Left ventricle myocardium inferior (tissue), 1 donor: ENCODE results near the gene SEMA4D. TPM values are rescaled to one million over a fixed set of nuclear protein-coding genes. Genes with fewer than 3 reads are reported as not detected.

Experiments
- DNase-seq: peaks from one replicate; pipeline ENCODE4 v3.0.0-alpha.2; 2020
- H3K27ac ChIP-seq: fragments of 200-600 bp; replicated peaks from 2 replicates; pipeline ENCODE4 v1.8.0; 2021
- H3K27me3 ChIP-seq: fragments of 200-600 bp; 2 replicates; pipeline ENCODE4 v1.8.0; 2021; ENCODE audit warnings: low read depth
- H3K36me3 ChIP-seq: fragments of 200-600 bp; 2 replicates; pipeline ENCODE4 v1.8.0; 2021
- H3K4me1 ChIP-seq: fragments of 200-600 bp; 2 replicates; pipeline ENCODE4 v1.8.0; 2021
- H3K4me3 ChIP-seq: fragments of 200-600 bp; 2 replicates; pipeline ENCODE4 v1.8.0; 2021; ENCODE audit warnings: mild to moderate bottlenecking, moderate library complexity
- H3K9me3 ChIP-seq: fragments of 200-600 bp; replicated peaks from 2 replicates; pipeline ENCODE4 v1.8.0; 2021
- intact Hi-C: fragments of 100-400 bp; cut with micrococcal nuclease; formaldehyde crosslinking; loops from one replicate; pipeline ENCODE4 v1.11.0; 2022
- total RNA-seq: library from RNA; stranded (reverse); fragmentation: NEBNext Ultra II Directional; extraction: Animal tissue kit (Norgen Biotek cat#: 25700); gene quantifications from one replicate; pipeline ENCODE4 v1.2.1, GENCODE V29; 2021
- TF ChIP-seq, protein P1 (sequence below): fragments of 200-600 bp; IDR thresholded peaks from 2 replicates; pipeline ENCODE4 v1.8.0; 2021; ENCODE audit warnings: antibody characterized with exemption, mild to moderate bottlenecking, borderline replicate concordance
- donor health status: DM: no; HTN: yes; CAD: no; lungs with severe emphysema.

SEMA4D gene
- total RNA-seq, 1 donor from 2014 or later = 17.1 TPM

DNA sequence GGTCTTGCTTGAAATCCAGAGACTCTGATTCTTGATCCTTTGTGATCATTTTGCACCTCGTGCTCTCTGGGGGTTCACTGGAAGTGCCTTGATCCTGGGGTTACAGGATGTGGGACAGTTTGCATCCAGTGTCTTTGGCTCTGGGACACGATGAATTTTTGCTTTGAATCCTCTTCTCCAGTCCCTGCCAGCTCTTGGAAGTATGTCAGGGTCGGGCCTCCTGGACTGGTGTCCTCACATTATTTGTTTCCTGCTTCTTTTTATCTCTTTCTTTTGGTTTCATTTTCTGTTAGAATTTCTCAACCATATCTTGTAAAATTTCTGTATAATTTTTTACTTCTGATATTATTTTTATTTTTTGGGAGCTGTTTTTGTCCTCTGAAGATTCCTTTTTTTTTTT is 145.5 kb downstream of the SEMA4D start:
- peaks cover 100% of the 10 kb centered on the region for H3K36me3 ChIP-seq
- no peaks in the 10 kb centered on the region for H3K27me3 ChIP-seq
- H3K27ac ChIP-seq = peak overlapping the region; percentile 27
- H3K9me3 ChIP-seq = no peaks in the 10 kb centered on the region
- no peak overlapping the region for H3K4me3 ChIP-seq
- intact Hi-C loops = no loop called here
- DNase-seq = no peak
- TF ChIP-seq, protein P1, sequence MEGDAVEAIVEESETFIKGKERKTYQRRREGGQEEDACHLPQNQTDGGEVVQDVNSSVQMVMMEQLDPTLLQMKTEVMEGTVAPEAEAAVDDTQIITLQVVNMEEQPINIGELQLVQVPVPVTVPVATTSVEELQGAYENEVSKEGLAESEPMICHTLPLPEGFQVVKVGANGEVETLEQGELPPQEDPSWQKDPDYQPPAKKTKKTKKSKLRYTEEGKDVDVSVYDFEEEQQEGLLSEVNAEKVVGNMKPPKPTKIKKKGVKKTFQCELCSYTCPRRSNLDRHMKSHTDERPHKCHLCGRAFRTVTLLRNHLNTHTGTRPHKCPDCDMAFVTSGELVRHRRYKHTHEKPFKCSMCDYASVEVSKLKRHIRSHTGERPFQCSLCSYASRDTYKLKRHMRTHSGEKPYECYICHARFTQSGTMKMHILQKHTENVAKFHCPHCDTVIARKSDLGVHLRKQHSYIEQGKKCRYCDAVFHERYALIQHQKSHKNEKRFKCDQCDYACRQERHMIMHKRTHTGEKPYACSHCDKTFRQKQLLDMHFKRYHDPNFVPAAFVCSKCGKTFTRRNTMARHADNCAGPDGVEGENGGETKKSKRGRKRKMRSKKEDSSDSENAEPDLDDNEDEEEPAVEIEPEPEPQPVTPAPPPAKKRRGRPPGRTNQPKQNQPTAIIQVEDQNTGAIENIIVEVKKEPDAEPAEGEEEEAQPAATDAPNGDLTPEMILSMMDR = no peak
- peaks cover 37% of the 10 kb centered on the region for H3K4me1 ChIP-seq

DNA sequence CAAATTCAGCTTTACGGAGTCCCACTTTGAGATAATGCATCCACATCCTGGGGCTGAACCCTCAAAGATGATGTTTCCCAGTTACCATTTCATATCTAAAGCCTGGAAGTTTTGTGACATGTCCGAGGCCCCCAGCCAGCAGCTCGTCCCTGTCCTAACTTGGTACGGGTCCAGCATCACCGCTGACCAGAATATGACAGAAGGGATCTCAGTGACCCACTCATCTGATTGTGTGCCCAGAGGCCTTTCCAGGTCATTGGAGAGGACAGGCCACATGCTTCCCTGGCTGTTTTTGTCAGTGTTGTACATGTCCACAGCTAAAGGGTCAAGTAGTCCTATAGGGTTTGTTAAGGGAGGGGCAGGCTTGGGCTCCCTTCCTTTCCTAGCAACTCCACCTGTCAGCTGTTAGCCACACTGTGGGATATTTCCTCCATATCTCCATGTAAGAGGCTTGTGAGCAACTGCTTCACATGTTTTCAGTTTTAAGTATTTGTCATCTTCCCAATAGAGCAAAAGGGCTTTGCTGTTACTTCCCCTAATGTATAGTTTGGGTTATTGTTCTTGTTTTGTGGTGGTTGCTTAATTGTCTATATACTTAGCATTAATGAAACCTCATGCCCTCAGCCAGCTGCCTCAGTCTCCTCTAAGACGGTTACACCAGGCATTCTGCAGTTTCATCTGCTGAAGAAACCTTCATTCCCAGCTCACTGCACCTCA is 146.2 kb downstream of the SEMA4D start:
- H3K27me3 ChIP-seq = no peaks in the 10 kb centered on the region
- H3K9me3 ChIP-seq = no peaks in the 10 kb centered on the region
- H3K4me3 ChIP-seq = no peak overlapping the region
- H3K4me1 ChIP-seq = peaks cover 37% of the 10 kb centered on the region
- intact Hi-C loops = no loop called here
- H3K36me3 ChIP-seq = peaks cover 100% of the 10 kb centered on the region
- no peak for DNase-seq
- TF ChIP-seq, protein P1 = no peak
- peak overlapping the region; percentile 27 for H3K27ac ChIP-seq

DNA sequence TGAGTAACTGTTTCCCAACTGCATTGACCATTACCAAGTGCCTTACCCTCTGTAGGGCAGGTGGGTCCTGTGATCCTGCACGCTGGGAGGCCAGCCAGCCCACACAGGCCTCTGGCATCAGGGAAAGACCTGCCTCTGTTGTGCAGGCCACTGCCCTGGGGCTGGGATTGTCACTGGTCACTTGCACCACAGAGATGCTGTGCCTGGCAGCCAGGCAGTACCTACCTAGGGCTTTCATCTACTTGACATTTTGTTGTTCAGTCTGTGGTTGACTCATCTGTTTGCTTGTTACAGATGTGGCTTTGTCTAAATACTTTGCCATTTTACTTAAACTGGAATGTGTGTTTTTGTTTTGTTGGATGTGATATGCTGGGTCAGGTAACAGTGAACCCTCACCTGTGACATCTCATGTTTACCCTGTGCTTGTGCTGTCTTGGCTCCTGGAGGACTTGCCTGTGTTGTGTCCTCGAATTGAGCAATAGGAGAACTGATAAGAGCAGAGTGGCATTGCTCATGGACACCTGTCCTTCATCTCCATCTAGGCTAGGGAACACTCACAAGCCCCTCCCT is 146.8 kb downstream of the SEMA4D start:
- TF ChIP-seq, protein P1 = no peak
- H3K9me3 ChIP-seq = no peaks in the 10 kb centered on the region
- no peak overlapping the region for H3K27ac ChIP-seq
- peaks cover 37% of the 10 kb centered on the region for H3K4me1 ChIP-seq
- no peak overlapping the region for H3K4me3 ChIP-seq
- H3K27me3 ChIP-seq = no peaks in the 10 kb centered on the region
- peaks cover 100% of the 10 kb centered on the region for H3K36me3 ChIP-seq
- intact Hi-C loops = no loop called here
- no peak for DNase-seq

DNA sequence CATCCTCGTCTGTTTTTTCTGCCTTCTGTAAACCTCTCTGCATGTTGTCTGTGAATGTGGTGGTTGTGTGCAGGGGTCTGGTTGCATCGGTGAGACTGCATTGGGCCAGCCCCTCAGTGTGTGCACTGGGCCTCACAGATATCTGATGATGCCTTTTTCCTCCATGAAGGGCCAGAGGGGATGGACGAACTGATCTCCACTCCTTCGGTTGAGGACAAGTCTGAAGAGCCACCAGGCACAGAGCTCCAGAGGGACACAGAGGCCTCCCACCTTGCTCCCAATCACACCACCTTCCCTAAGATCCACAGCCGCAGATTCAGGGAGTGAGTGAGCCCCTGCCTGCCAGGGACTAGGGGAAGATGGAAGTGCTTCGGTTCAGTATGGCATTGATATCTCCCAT is 148.3 kb downstream of the SEMA4D start:
- TF ChIP-seq, protein P1 = no peak
- intact Hi-C loops = no loop called here
- no peaks in the 10 kb centered on the region for H3K27me3 ChIP-seq
- no peak overlapping the region for H3K27ac ChIP-seq
- H3K4me1 ChIP-seq = peaks cover 36% of the 10 kb centered on the region
- no peaks in the 10 kb centered on the region for H3K9me3 ChIP-seq
- no peak overlapping the region for H3K4me3 ChIP-seq
- H3K36me3 ChIP-seq = peaks cover 100% of the 10 kb centered on the region
- DNase-seq = no peak

DNA sequence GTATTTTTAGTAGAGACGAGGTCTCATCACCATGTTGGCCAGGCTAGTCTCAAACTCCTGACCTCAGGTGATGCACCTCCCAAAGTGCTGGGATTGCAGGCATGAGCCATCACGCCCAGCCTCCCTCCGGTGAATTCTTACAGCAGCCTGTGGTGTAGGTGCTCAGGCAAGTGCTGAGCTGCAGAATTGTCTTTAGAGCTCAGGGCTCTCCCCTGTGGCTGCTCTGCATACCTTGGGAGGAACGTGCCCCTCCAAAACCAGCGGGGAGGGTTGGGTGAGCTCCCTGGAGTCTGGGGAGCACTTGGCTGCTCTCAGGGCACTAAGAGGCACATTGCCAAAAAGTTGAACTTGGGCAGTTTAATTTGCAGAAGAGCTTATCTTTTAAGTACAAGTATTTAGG is 150.3 kb downstream of the SEMA4D start:
- peaks cover 17% of the 10 kb centered on the region for H3K4me1 ChIP-seq
- no peak overlapping the region for H3K27ac ChIP-seq
- H3K9me3 ChIP-seq = no peaks in the 10 kb centered on the region
- H3K4me3 ChIP-seq = no peak overlapping the region
- peaks cover 100% of the 10 kb centered on the region for H3K36me3 ChIP-seq
- TF ChIP-seq, protein P1 = no peak
- intact Hi-C loops = no loop called here
- no peaks in the 10 kb centered on the region for H3K27me3 ChIP-seq
- DNase-seq = no peak
